ENCODE measurements around the gene CASZ1.

CASZ1 gene

DNA sequence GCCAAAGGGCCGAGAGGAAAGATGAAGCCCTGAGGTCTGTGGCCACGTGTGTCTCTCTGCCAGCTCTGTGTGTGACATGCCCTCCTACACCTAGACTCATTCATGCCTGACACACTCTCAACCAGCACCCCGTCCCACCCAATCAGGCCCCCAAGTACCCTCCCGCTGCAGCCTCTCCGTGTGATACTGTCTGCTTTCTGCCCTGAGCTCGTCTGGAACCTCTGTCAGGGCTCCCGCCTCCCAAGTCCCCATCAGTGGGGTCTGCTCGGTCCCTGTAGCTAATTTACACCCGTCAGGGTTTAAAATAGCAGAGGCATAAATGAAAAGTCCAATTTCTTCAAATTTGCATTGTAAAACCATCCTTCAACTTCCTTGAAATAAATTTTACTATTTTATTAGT is 20.7 kb downstream of the CASZ1 start:
- Histone ChIP-seq H3K27ac (ENCODE audit: insufficient read depth, low read length, poor library complexity, severe bottlenecking) (no peak overlapping the region), H3K4me3 (ENCODE audit: insufficient read depth, low read depth, low read length, poor library complexity, severe bottlenecking) (no peak overlapping the region), H3K27me3 (replicated peaks; ENCODE audit: control insufficient read depth, insufficient read depth, low read length, poor library complexity, severe bottlenecking) (no peaks in the 10 kb centered on the region), H3K36me3 (ENCODE audit: control insufficient read depth, insufficient read depth, low read length) (no peaks in the 10 kb centered on the region), H3K4me1 (ENCODE audit: control insufficient read depth, insufficient read depth, low read length, poor library complexity, severe bottlenecking) (no peaks in the 10 kb centered on the region), H3K9me3 (ENCODE audit: control insufficient read depth, low read length) (no peaks in the 10 kb centered on the region)
- DNase-seq: no peak

DNA sequence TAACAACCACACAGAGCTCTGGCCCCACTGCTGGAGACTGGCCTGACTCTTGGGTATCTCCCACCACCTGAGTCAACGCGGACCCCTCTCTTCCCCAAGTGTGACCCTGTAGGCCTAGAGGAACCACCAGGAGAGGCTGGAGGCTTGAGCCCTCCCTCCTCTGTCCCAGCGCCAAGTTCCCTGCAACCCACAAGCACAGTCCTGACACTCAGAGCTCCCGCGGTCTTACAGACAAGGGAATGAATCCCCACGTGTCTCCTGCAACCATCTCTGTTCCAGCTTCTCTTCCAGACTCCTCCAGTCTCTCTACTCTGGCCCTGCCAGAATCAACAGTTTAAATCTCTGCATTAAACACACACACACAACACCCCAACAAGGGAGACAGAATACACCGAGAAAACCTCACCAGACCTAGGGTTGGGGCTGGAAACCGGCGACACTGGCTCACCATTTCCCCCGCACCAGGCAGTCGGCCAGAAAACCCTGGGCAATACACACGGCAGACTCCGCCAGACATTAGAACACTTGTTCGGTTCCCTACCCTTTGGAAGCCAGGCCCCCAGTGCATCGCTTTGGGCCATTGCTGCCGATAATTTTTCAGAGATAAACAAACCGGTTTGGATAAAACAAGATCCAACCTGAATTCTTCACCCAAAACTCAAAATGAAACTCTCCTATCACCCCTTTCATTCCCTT is 21.7 kb downstream of the CASZ1 start:
- H3K36me3 ChIP-seq (ENCODE audit: control insufficient read depth, insufficient read depth, low read length): no peaks in the 10 kb centered on the region
- DNase-seq: no peak
- no peaks in the 10 kb centered on the region for H3K27me3 ChIP-seq (replicated peaks; ENCODE audit: control insufficient read depth, insufficient read depth, low read length, poor library complexity, severe bottlenecking)
- H3K27ac ChIP-seq (ENCODE audit: insufficient read depth, low read length, poor library complexity, severe bottlenecking): no peak overlapping the region
- no peaks in the 10 kb centered on the region for H3K9me3 ChIP-seq (ENCODE audit: control insufficient read depth, low read length)
- H3K4me1 ChIP-seq (ENCODE audit: control insufficient read depth, insufficient read depth, low read length, poor library complexity, severe bottlenecking): no peaks in the 10 kb centered on the region
- H3K4me3 ChIP-seq (ENCODE audit: insufficient read depth, low read depth, low read length, poor library complexity, severe bottlenecking): no peak overlapping the region

DNA sequence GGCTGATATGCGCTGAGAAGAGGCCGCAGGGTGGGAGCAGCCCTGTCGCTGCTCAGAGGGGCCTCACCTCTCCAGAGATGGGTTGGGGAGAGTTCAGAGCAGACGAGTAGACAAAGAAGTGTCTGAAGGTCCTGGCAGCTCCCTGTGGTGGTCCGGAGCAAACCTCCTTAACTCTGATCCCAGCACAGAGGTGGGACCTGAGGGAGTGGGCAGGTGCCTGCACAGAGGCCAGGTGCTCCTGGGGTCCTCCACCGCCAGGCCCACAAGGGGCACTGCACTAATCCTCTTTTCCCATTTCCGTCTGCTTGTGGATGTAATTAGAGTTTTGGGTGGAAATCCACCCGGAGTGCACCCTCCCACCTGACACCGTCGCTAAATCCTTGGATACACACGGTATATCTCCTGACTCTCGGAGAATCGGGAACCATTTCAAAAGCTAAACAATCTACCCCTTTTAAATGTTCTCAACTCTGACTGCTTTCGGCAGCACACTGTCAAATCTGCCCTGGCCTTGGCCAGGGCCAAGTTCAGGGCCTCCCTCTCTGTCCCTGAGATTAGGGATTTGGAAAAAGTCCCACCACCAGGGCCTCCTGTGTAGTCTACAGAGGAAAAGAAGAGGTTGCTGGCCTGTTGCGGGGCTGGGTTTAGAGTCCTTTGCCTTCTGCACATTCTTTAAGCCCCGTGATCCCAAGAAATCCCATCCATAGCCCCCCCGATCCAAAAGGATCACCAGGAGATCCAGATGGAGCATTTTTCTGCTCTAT is 22.4 kb downstream of the CASZ1 start:
- Histone ChIP-seq H3K9me3 (ENCODE audit: control insufficient read depth, low read length) (no peaks in the 10 kb centered on the region), H3K4me3 (ENCODE audit: insufficient read depth, low read depth, low read length, poor library complexity, severe bottlenecking) (no peak overlapping the region), H3K36me3 (ENCODE audit: control insufficient read depth, insufficient read depth, low read length) (no peaks in the 10 kb centered on the region), H3K27ac (ENCODE audit: insufficient read depth, low read length, poor library complexity, severe bottlenecking) (no peak overlapping the region), H3K4me1 (ENCODE audit: control insufficient read depth, insufficient read depth, low read length, poor library complexity, severe bottlenecking) (no peaks in the 10 kb centered on the region), H3K27me3 (replicated peaks; ENCODE audit: control insufficient read depth, insufficient read depth, low read length, poor library complexity, severe bottlenecking) (no peaks in the 10 kb centered on the region)
- no peak for DNase-seq

DNA sequence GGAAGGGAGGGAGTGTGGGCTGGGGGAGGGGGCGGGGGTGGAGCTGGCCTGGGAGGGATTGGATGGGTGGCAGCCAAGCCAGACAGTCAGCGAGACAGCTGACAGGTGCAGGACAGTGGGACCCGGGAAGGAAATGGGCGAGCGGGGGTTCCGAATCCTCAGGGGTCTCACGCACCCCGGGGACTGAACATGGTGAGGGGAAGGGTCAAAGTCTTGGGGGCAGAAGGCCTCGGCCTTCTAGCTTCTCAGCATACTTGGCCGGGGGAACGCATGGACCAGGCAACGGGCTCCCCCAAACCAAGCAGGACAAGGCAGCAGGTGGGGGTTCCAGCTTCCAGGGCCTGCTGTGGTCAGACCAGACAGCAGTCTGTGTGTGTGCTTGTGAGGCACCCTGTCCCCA is 23.1 kb downstream of the CASZ1 start:
- Histone ChIP-seq H3K36me3 (ENCODE audit: control insufficient read depth, insufficient read depth, low read length) (no peaks in the 10 kb centered on the region), H3K4me3 (ENCODE audit: insufficient read depth, low read depth, low read length, poor library complexity, severe bottlenecking) (no peak overlapping the region), H3K27me3 (replicated peaks; ENCODE audit: control insufficient read depth, insufficient read depth, low read length, poor library complexity, severe bottlenecking) (no peaks in the 10 kb centered on the region), H3K4me1 (ENCODE audit: control insufficient read depth, insufficient read depth, low read length, poor library complexity, severe bottlenecking) (no peaks in the 10 kb centered on the region), H3K27ac (ENCODE audit: insufficient read depth, low read length, poor library complexity, severe bottlenecking) (no peak overlapping the region), H3K9me3 (ENCODE audit: control insufficient read depth, low read length) (no peaks in the 10 kb centered on the region)
- DNase-seq: no peak

DNA sequence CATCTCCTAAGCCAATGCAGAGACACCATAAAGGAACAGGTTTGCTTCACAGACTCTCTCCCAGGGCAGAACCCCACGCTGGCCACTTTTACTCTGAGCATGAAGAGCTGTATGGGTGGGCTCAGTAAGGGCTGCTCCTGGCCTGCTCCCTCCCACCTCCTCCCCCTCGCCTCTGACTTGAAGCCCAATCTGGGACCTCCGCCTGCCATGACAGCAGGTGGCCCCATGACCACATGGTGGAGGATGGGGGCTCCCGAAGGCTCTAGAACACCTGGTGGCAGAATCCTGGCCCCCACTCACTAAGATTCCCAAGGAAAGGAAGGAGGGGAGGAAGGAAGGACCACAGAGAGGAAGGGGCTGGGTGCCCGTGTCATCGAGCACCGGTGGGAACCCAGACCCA is 23.7 kb downstream of the CASZ1 start:
- no peak for DNase-seq
- no peak overlapping the region for H3K27ac ChIP-seq (ENCODE audit: insufficient read depth, low read length, poor library complexity, severe bottlenecking)
- H3K4me3 ChIP-seq (ENCODE audit: insufficient read depth, low read depth, low read length, poor library complexity, severe bottlenecking): no peak overlapping the region
- no peaks in the 10 kb centered on the region for H3K27me3 ChIP-seq (replicated peaks; ENCODE audit: control insufficient read depth, insufficient read depth, low read length, poor library complexity, severe bottlenecking)
- no peaks in the 10 kb centered on the region for H3K4me1 ChIP-seq (ENCODE audit: control insufficient read depth, insufficient read depth, low read length, poor library complexity, severe bottlenecking)
- H3K36me3 ChIP-seq (ENCODE audit: control insufficient read depth, insufficient read depth, low read length): no peaks in the 10 kb centered on the region
- no peaks in the 10 kb centered on the region for H3K9me3 ChIP-seq (ENCODE audit: control insufficient read depth, low read length)

DNA sequence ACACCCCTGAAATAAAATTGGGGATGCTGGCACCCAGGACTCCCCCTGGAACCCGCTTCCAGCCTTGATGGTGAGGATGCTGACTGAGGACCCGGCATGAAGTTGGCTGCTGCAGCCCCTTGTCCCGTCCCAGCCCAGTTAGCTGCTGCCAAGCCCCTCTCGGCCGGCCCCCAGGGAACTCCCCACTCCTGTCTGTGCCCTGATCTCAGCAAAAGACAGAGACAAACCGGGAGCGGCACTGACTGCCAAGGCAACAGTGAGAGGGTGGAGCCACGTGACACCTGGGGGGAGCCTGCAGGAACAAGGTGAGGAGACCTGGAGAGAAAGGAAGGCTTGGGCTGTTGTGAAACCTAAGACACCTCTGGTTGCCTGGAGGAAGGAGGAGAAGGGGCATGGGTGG is 24.7 kb downstream of the CASZ1 start:
- H3K27me3 ChIP-seq (replicated peaks; ENCODE audit: control insufficient read depth, insufficient read depth, low read length, poor library complexity, severe bottlenecking): no peaks in the 10 kb centered on the region
- H3K4me3 ChIP-seq (ENCODE audit: insufficient read depth, low read depth, low read length, poor library complexity, severe bottlenecking): no peak overlapping the region
- H3K9me3 ChIP-seq (ENCODE audit: control insufficient read depth, low read length): no peaks in the 10 kb centered on the region
- no peaks in the 10 kb centered on the region for H3K4me1 ChIP-seq (ENCODE audit: control insufficient read depth, insufficient read depth, low read length, poor library complexity, severe bottlenecking)
- no peaks in the 10 kb centered on the region for H3K36me3 ChIP-seq (ENCODE audit: control insufficient read depth, insufficient read depth, low read length)
- no peak for DNase-seq
- no peak overlapping the region for H3K27ac ChIP-seq (ENCODE audit: insufficient read depth, low read length, poor library complexity, severe bottlenecking)

DNA sequence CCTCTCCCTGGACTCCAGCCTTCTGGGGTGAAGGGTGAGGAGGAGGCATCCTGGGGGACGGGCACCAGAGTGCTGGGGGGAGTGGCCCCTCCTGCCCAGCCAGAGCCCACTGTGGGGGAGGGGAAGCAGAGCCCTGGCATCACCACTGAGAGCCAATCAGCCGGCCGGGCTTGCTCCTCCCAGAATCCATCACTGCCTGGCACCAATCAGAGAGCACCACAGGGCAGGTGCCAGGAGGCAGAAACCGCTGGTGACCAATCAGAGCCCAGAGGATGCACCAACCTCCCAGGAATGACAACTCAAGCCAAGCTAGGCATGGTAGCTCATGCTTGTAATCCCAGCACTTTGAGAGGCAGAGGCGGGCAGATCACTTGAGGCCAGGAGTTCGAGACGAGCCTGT is 27.9 kb downstream of the CASZ1 start:
- no peak overlapping the region for H3K27ac ChIP-seq (ENCODE audit: insufficient read depth, low read length, poor library complexity, severe bottlenecking)
- no peak for DNase-seq
- H3K9me3 ChIP-seq (ENCODE audit: control insufficient read depth, low read length): no peaks in the 10 kb centered on the region
- H3K27me3 ChIP-seq (replicated peaks; ENCODE audit: control insufficient read depth, insufficient read depth, low read length, poor library complexity, severe bottlenecking): no peaks in the 10 kb centered on the region
- H3K4me1 ChIP-seq (ENCODE audit: control insufficient read depth, insufficient read depth, low read length, poor library complexity, severe bottlenecking): no peaks in the 10 kb centered on the region
- no peaks in the 10 kb centered on the region for H3K36me3 ChIP-seq (ENCODE audit: control insufficient read depth, insufficient read depth, low read length)
- H3K4me3 ChIP-seq (ENCODE audit: insufficient read depth, low read depth, low read length, poor library complexity, severe bottlenecking): no peak overlapping the region

DNA sequence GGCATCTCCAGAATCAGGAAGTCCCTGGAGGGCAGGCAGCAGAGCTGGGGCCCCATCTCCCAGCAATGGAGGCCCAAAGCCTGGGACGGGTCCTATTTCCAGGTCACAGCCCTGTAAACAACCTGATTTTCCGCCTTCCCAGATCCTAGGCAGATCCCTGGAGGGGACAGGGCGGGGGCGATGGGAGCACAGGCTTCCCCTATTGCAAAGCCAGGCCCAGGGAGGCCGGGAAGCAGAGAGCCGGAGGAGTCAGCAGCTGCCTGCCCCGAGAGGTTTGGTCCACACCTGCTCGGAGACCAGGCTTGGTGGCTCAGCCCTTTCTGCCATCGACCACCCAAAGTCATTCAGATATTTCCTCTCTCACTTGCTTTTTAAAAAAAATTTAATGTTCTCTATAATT is 29.2 kb downstream of the CASZ1 start:
- Histone ChIP-seq H3K9me3 (ENCODE audit: control insufficient read depth, low read length) (no peaks in the 10 kb centered on the region), H3K27ac (ENCODE audit: insufficient read depth, low read length, poor library complexity, severe bottlenecking) (no peak overlapping the region), H3K4me1 (ENCODE audit: control insufficient read depth, insufficient read depth, low read length, poor library complexity, severe bottlenecking) (no peaks in the 10 kb centered on the region), H3K36me3 (ENCODE audit: control insufficient read depth, insufficient read depth, low read length) (no peaks in the 10 kb centered on the region), H3K4me3 (ENCODE audit: insufficient read depth, low read depth, low read length, poor library complexity, severe bottlenecking) (no peak overlapping the region), H3K27me3 (replicated peaks; ENCODE audit: control insufficient read depth, insufficient read depth, low read length, poor library complexity, severe bottlenecking) (no peaks in the 10 kb centered on the region)
- DNase-seq: no peak

DNA sequence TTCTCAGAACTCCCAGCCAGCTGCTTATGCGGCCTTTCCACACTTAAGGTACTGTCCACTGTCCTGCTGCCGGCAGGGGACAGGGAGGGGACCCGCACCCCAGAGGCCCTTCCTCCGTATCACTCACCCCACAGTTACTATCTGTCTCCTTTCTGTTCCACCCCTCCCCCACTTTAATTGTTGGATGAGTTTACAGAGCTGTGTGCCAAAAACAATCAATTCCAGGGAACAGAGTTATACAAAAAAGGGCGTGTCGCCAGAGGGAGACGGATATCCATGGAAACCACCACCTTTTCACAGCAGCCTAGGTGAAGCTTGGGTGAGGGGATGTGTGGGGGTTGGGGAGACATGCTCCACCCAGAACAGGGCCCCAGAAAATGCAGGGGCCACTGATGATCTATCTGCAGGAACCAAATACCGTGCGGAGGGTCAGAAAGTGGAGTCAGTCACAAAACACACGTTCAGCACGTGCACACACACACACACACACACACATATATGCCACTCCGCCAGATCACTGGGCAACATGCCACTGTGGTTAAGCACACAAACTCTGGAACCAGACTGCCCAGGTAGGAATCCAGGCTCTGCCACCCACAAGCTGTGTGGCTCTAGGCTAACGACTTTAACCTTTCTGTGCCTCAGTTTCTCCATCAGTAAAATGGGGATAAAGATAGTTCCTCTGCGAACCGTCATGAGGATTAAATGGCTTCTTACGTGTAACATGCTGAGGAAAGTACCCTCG is 30.5 kb downstream of the CASZ1 start:
- no peaks in the 10 kb centered on the region for H3K4me1 ChIP-seq (ENCODE audit: control insufficient read depth, insufficient read depth, low read length, poor library complexity, severe bottlenecking)
- H3K9me3 ChIP-seq (ENCODE audit: control insufficient read depth, low read length): no peaks in the 10 kb centered on the region
- H3K36me3 ChIP-seq (ENCODE audit: control insufficient read depth, insufficient read depth, low read length): no peaks in the 10 kb centered on the region
- no peaks in the 10 kb centered on the region for H3K27me3 ChIP-seq (replicated peaks; ENCODE audit: control insufficient read depth, insufficient read depth, low read length, poor library complexity, severe bottlenecking)
- no peak overlapping the region for H3K4me3 ChIP-seq (ENCODE audit: insufficient read depth, low read depth, low read length, poor library complexity, severe bottlenecking)
- DNase-seq: no peak
- H3K27ac ChIP-seq (ENCODE audit: insufficient read depth, low read length, poor library complexity, severe bottlenecking): no peak overlapping the region

DNA sequence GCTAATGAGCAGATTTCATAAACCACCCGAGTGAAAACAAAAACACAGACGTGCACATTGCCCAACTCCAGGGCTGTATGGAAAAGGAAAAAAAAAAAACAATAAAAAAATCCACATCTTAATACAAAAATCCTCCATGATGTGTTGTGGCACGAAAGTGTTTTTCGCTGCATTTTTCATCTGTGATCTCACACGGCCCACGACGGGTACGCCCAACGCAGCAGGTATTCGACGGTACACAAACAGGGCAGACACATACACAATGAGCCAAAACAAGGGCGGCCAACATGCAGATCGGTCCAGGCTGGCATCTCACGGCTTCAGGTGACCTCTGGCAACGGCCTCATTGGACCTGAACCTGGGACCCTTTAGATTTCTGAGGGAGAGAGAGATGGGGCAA is 31.1 kb downstream of the CASZ1 start:
- Histone ChIP-seq H3K9me3 (ENCODE audit: control insufficient read depth, low read length) (no peaks in the 10 kb centered on the region), H3K4me1 (ENCODE audit: control insufficient read depth, insufficient read depth, low read length, poor library complexity, severe bottlenecking) (no peaks in the 10 kb centered on the region), H3K4me3 (ENCODE audit: insufficient read depth, low read depth, low read length, poor library complexity, severe bottlenecking) (no peak overlapping the region), H3K36me3 (ENCODE audit: control insufficient read depth, insufficient read depth, low read length) (no peaks in the 10 kb centered on the region), H3K27ac (ENCODE audit: insufficient read depth, low read length, poor library complexity, severe bottlenecking) (no peak overlapping the region), H3K27me3 (replicated peaks; ENCODE audit: control insufficient read depth, insufficient read depth, low read length, poor library complexity, severe bottlenecking) (no peaks in the 10 kb centered on the region)
- DNase-seq: no peak

Data from effector memory CD4-positive, alpha-beta T cell (primary cell).